Thyroid gland (tissue), 4 donors: ENCODE results near the gene PDXK. TPM values are rescaled to one million over a fixed set of nuclear protein-coding genes. Genes with fewer than 3 reads are reported as not detected.

Experiments used
- DNase-seq, 2 donors: peaks; one replicate each; pipeline ENCODE4 v3.0.0-alpha.2; 2019
- H3K27ac ChIP-seq, 3 donors: fragments of 200-600 bp; sonication (generic); 1 replicate in 2 of 3; 2 replicates in 1 of 3; pipeline ENCODE4 v1.5.1; 2016 to 2019; ENCODE audit warnings: mild to moderate bottlenecking in 1 of 3, moderate library complexity in 1 of 3
- H3K27me3 ChIP-seq: fragments of 200-600 bp; sonication (generic); one replicate; pipeline ENCODE4 v1.5.1; 2019
- H3K36me3 ChIP-seq, 2 donors: fragments of 200-600 bp; sonication (generic); one replicate each; pipeline ENCODE4 v1.5.1; 2016 to 2019
- H3K4me1 ChIP-seq, 2 donors: fragments of 200-600 bp; sonication (generic); one replicate each; pipeline ENCODE4 v1.5.1; 2017 to 2019
- H3K4me3 ChIP-seq, 3 donors: fragments of 200-600 bp; sonication (generic); replicated peaks in 1 of 3; 1 replicate in 2 of 3; 2 replicates in 1 of 3; pipeline ENCODE4 v1.5.1; 2016; ENCODE audit warnings: mild to moderate bottlenecking in 1 of 3
- H3K9me3 ChIP-seq: fragments of 200-600 bp; sonication (generic); one replicate; pipeline ENCODE4 v1.5.1; 2017
- CTCF ChIP-seq, 6 experiments: fragments of 200-600 bp in 3 of 6; fragments of 450-650 bp in 3 of 6; sonication (generic) in 3 of 6; IDR thresholded peaks; one replicate each; pipeline ENCODE4 v1.5.1; 2016 to 2019; ENCODE audit warnings: antibody characterized with exemption in 6 of 6, mild to moderate bottlenecking in 2 of 6, inconsistent platforms in 1 of 6, moderate library complexity in 1 of 6
- POLR2A ChIP-seq, 2 donors: fragments of 450-650 bp; IDR thresholded peaks; one replicate each; pipeline ENCODE4 v1.6.1; 2017; ENCODE audit warnings: antibody characterized with exemption in 2 of 2, mild to moderate bottlenecking in 2 of 2, moderate library complexity in 1 of 2
- WGBS, 2 donors: methylation state at CpG; one replicate each; pipeline ENCODE4 v1.1.5; 2017; 5-methylcytosine and 5-hydroxymethylcytosine counted together
- intact Hi-C: fragments of 100-400 bp; cut with DNase I; formaldehyde crosslinking; loops from one replicate; pipeline ENCODE4 v1.15.1; 2023
- small RNA-seq: library from RNA; depleted of rRNA; stranded (forward); fragments of <200 nt; gene quantifications from one replicate; pipeline ENCODE3, GENCODE V24; 2016
- total RNA-seq, 4 donors: library from RNA; depleted of rRNA; stranded (reverse); fragments of >200 nt; gene quantifications; one replicate each; pipeline ENCODE4 v1.2.3, GENCODE V29; 2016

The PDXK gene
- total RNA-seq, 4 donors from 2014 or later = 70.6 to 95.5 (median 92.4) TPM

- no peaks in the 10 kb centered on the region for H3K27me3 ChIP-seq
- no peaks in the 10 kb centered on the region for H3K36me3 ChIP-seq
- peaks cover 8 to 22% of the 10 kb centered on the region in 2 donors for H3K4me1 ChIP-seq
- intact Hi-C loops = loop anchor here (2.0 kb wide), 1 partner anchor 165 kb away; no protein-coding TSS in a partner anchor
- DNase-seq = no peak
- H3K27ac ChIP-seq = no peak overlapping the region
- no peak for TF ChIP-seq CTCF (IDR thresholded peaks at IDR 0.05)
- TF ChIP-seq POLR2A (IDR thresholded peaks at IDR 0.05) = no peak
- WGBS, 2 donors = 69 to 84% methylated on average over 20 to 24 of the region's 24 CpGs
- no peak overlapping the region for H3K4me3 ChIP-seq
- no peaks in the 10 kb centered on the region for H3K9me3 ChIP-seq
These were observed 92.6 kb downstream of the PDXK start for GRCh38 chr21:43811262-43812105.

Small RNA genes within 50 kb of the gene (small RNA-seq; reads per million reads assigned to genes)
- gene AP001052.1 = not detected

Other genes with a start within 250 kb of the PDXK start
- gene HSF2BP, start 59.6 kb upstream of the PDXK start, total RNA-seq = 1 to 10 TPM in 1 of 4 donors, under 1 TPM in 3; 0.33 to 1.2 (median 0.84) TPM
- 10 to 100 TPM; 19.7 to 22.8 (median 20.5) TPM for gene RRP1B, start 59.6 kb upstream of the PDXK start, total RNA-seq
- 10 to 100 TPM in 3 of 4 donors, 1 to 10 TPM in 1; 9.1 to 32.4 (median 14.5) TPM for gene CSTB, start 57.2 kb downstream of the PDXK start, total RNA-seq
- gene RRP1, start 70.4 kb downstream of the PDXK start, total RNA-seq = 10 to 100 TPM; 11.0 to 20.1 (median 18.7) TPM
- 10 to 100 TPM; 40.6 to 80.5 (median 65.3) TPM for gene AGPAT3, start 146.1 kb downstream of the PDXK start, total RNA-seq